Kidney epithelial cell (primary cell): Measurements from ENCODE around the gene MAP1B. TPM values are rescaled to one million over a fixed set of nuclear protein-coding genes. Genes with fewer than 3 reads are reported as not detected.

Experiments used
- DNase-seq: peaks from one replicate; pipeline ENCODE4 v3.0.0-alpha.2; 2010; ENCODE audit warnings: low read depth
- H3K27me3 ChIP-seq: 2 replicates; pipeline ENCODE4 v1.6.0; 2011; ENCODE audit warnings: low read length; ENCODE audit not compliant: control insufficient read depth, insufficient read depth
- H3K36me3 ChIP-seq: 2 replicates; pipeline ENCODE4 v1.5.1; 2011; ENCODE audit warnings: low read length; ENCODE audit not compliant: control insufficient read depth, insufficient read depth
- H3K4me3 ChIP-seq: 2 replicates; pipeline ENCODE4 v1.5.1; 2011; ENCODE audit warnings: low read depth, mild to moderate bottlenecking, control low read depth, low read length
- CTCF ChIP-seq: IDR thresholded peaks from 2 replicates; pipeline ENCODE4 v1.5.1; 2011; ENCODE audit warnings: mild to moderate bottlenecking, moderate library complexity, low read length, control low read depth, inconsistent platforms; ENCODE audit not compliant: insufficient read depth, poor library complexity, severe bottlenecking
- total RNA-seq: library from RNA; depleted of rRNA; stranded (reverse); fragments of >200 nt; gene quantifications from 2 replicates; pipeline ENCODE4 v1.2.3, GENCODE V29; 2015

Gene MAP1B
- total RNA-seq, 1 donor from 2014 or later, result 136 TPM

GRCh38 chr5:72184408-72184807 lies 77.1 kb downstream of the MAP1B start:
- Histone ChIP-seq H3K36me3 (peaks cover 4% of the 10 kb centered on the region), H3K27me3 (no peaks in the 10 kb centered on the region), H3K4me3 (no peak overlapping the region)
- TF ChIP-seq CTCF, result no peak
- DNase-seq, result no peak

- no peak for TF ChIP-seq CTCF
- peaks cover 4% of the 10 kb centered on the region for H3K36me3 ChIP-seq
- no peaks in the 10 kb centered on the region for H3K27me3 ChIP-seq
- H3K4me3 ChIP-seq, result no peak overlapping the region
- DNase-seq, result no peak
These were observed 78.4 kb downstream of the MAP1B start for GRCh38 chr5:72185496-72186329.

- Histone ChIP-seq H3K27me3 (no peaks in the 10 kb centered on the region), H3K36me3 (peaks cover 4% of the 10 kb centered on the region), H3K4me3 (no peak overlapping the region)
- DNase-seq, result no peak
- no peak for TF ChIP-seq CTCF
These were observed 80.3 kb downstream of the MAP1B start for GRCh38 chr5:72187388-72188075.

- TF ChIP-seq CTCF, result no peak
- H3K36me3 ChIP-seq, result peaks cover 4% of the 10 kb centered on the region
- DNase-seq, result no peak
- no peak overlapping the region for H3K4me3 ChIP-seq
- H3K27me3 ChIP-seq, result no peaks in the 10 kb centered on the region
These were observed 80.9 kb downstream of the MAP1B start for GRCh38 chr5:72188166-72188565.

- no peak for DNase-seq
- no peak for TF ChIP-seq CTCF
- H3K27me3 ChIP-seq, result no peaks in the 10 kb centered on the region
- H3K36me3 ChIP-seq, result peaks cover 2% of the 10 kb centered on the region
- no peak overlapping the region for H3K4me3 ChIP-seq
These were observed 81.9 kb downstream of the MAP1B start for GRCh38 chr5:72189146-72189545.
